ENCODE measurements around the gene KCNS1.
A peak's percentile ranks its signal among the peaks of the same experiment; 100 is the strongest.

KCNS1 gene

DNA sequence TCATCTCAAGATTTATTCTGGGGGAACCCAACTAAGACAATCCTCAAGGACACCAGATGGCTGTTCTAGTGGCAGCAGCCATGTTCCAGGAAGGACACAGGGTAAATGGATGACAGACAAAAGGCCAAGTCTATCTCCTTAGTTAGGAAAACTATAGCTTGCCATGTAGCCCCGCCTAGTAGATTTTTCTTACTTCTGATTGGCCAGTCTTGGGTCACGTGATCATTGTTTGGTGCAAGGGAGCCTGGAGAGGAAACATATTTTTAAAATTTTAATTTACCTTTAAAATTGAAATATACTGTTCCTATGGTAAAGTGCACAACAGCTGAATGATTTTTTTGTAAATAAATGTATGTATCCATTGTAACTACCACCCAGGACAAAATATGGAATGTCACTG, 4.4 kb upstream of the KCNS1 start:
- H3K4me3 ChIP-seq (ENCODE audit: extremely low read depth, insufficient read depth, low read length, poor library complexity, severe bottlenecking): no peak overlapping the region
- H3K4me1 ChIP-seq (ENCODE audit: control insufficient read depth, insufficient read depth, low read length, poor library complexity, severe bottlenecking): peaks cover 14% of the 10 kb centered on the region
- no CpG with 5 or more reads among the region's 2 CpGs for WGBS, 2 experiments (ENCODE audit: insufficient coverage in 2 of 2)
- peak overlapping the region; percentile 11 for H3K27ac ChIP-seq (ENCODE audit: low read depth, low read length, severe bottlenecking)
- H3K36me3 ChIP-seq (ENCODE audit: control insufficient read depth, insufficient read depth, low read length): no peaks in the 10 kb centered on the region
- no peaks in the 10 kb centered on the region for H3K9me3 ChIP-seq (ENCODE audit: control insufficient read depth, low read length)

GRCh38 chr20:45104786-45105185, 3.9 kb upstream of the KCNS1 start:
- WGBS, 2 experiments (ENCODE audit: insufficient coverage in 2 of 2): 79 to 97% methylated on average over 2 to 3 of the region's 5 CpGs
- H3K4me3 ChIP-seq (ENCODE audit: extremely low read depth, insufficient read depth, low read length, poor library complexity, severe bottlenecking): no peak overlapping the region
- no peaks in the 10 kb centered on the region for H3K36me3 ChIP-seq (ENCODE audit: control insufficient read depth, insufficient read depth, low read length)
- no peaks in the 10 kb centered on the region for H3K9me3 ChIP-seq (ENCODE audit: control insufficient read depth, low read length)
- peak overlapping the region; percentile 48 for H3K27ac ChIP-seq (ENCODE audit: low read depth, low read length, severe bottlenecking)
- H3K4me1 ChIP-seq (ENCODE audit: control insufficient read depth, insufficient read depth, low read length, poor library complexity, severe bottlenecking): peaks cover 14% of the 10 kb centered on the region

GRCh38 chr20:45103072-45103471, 2.1 kb upstream of the KCNS1 start:
- no peak overlapping the region for H3K27ac ChIP-seq (ENCODE audit: low read depth, low read length, severe bottlenecking)
- 100% methylated on average over 1 of the region's 2 CpGs for WGBS, 2 experiments (ENCODE audit: insufficient coverage in 2 of 2)
- H3K4me1 ChIP-seq (ENCODE audit: control insufficient read depth, insufficient read depth, low read length, poor library complexity, severe bottlenecking): peaks cover 14% of the 10 kb centered on the region
- no peaks in the 10 kb centered on the region for H3K36me3 ChIP-seq (ENCODE audit: control insufficient read depth, insufficient read depth, low read length)
- no peak overlapping the region for H3K4me3 ChIP-seq (ENCODE audit: extremely low read depth, insufficient read depth, low read length, poor library complexity, severe bottlenecking)
- no peaks in the 10 kb centered on the region for H3K9me3 ChIP-seq (ENCODE audit: control insufficient read depth, low read length)

GRCh38 chr20:45101333-45101850, 465 bp upstream of the KCNS1 start:
- Histone ChIP-seq H3K4me3 (ENCODE audit: extremely low read depth, insufficient read depth, low read length, poor library complexity, severe bottlenecking) (peak overlapping the region; percentile 37), H3K4me1 (ENCODE audit: control insufficient read depth, insufficient read depth, low read length, poor library complexity, severe bottlenecking) (peaks cover 14% of the 10 kb centered on the region), H3K27ac (ENCODE audit: low read depth, low read length, severe bottlenecking) (no peak overlapping the region), H3K36me3 (ENCODE audit: control insufficient read depth, insufficient read depth, low read length) (peaks cover 4% of the 10 kb centered on the region), H3K9me3 (ENCODE audit: control insufficient read depth, low read length) (no peaks in the 10 kb centered on the region)
- WGBS, 2 experiments (ENCODE audit: insufficient coverage in 2 of 2): 65 to 88% methylated on average over 2 to 4 of the region's 6 CpGs

- Histone ChIP-seq H3K9me3 (ENCODE audit: control insufficient read depth, low read length) (no peaks in the 10 kb centered on the region), H3K4me1 (ENCODE audit: control insufficient read depth, insufficient read depth, low read length, poor library complexity, severe bottlenecking) (peaks cover 9% of the 10 kb centered on the region), H3K27ac (ENCODE audit: low read depth, low read length, severe bottlenecking) (no peak overlapping the region), H3K36me3 (ENCODE audit: control insufficient read depth, insufficient read depth, low read length) (peaks cover 10% of the 10 kb centered on the region), H3K4me3 (ENCODE audit: extremely low read depth, insufficient read depth, low read length, poor library complexity, severe bottlenecking) (no peak overlapping the region)
- 75 to 78% methylated on average over 79 to 87 of the region's 91 CpGs for WGBS, 2 experiments (ENCODE audit: insufficient coverage in 2 of 2)
Observed at GRCh38 chr20:45098103-45098773, 2.7 kb downstream of the KCNS1 start.

DNA sequence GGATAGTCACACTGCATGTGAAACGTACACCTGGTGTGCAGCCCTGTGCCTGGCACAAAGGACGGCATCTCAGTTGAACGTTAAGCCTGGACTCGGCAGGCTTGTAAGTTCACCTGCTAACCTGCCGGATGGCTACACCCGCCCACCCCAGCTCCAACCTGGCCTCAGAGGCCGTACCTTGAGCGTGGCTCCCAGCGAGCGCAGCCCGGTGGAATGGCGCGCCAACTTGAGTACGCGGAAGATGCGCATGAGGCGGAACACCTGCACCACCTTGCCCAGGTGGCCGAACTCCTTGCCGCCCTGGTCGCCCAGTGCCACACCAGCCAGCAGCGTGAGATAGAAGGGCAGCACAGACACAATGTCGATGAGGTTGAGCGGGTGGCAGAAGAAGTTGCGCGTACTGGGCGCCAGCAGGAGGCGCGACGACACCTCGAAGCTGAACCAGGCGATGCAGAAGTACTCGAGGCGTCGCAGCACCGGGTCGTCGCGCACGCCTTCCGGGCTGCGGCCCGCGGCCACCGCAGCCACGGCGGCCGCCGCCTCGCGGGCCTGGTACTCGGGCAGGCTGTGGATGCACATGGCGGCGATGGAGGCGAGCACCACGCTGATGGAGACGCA, 3.3 kb downstream of the KCNS1 start:
- 97% methylated on average over 49 to 51 of the region's 56 CpGs for WGBS, 2 experiments (ENCODE audit: insufficient coverage in 2 of 2)
- Histone ChIP-seq H3K4me3 (ENCODE audit: extremely low read depth, insufficient read depth, low read length, poor library complexity, severe bottlenecking) (no peak overlapping the region), H3K4me1 (ENCODE audit: control insufficient read depth, insufficient read depth, low read length, poor library complexity, severe bottlenecking) (peaks cover 9% of the 10 kb centered on the region)

DNA sequence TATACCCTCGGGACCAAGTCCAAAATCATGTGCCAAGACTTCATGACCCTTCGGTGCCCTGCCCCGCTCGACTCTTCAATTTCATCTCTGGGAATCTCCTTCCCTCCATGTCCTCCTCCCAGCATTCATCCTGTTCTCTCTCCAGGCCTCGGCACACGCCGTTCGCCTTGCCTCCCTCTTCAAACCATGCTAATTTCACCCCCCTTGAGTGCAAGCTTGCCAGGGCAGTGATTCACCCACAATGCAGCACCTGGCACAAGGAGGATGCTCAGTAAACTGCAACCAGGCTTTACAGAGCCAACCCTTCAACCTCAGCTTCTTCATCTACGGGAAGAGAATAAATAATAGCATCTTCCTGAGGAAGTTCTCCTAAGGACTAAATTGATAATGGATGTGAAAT, 4.1 kb downstream of the KCNS1 start:
- peaks cover 17% of the 10 kb centered on the region for H3K36me3 ChIP-seq (ENCODE audit: control insufficient read depth, insufficient read depth, low read length)
- H3K4me3 ChIP-seq (ENCODE audit: extremely low read depth, insufficient read depth, low read length, poor library complexity, severe bottlenecking): no peak overlapping the region
- 90 to 96% methylated on average over 8 of the region's 9 CpGs for WGBS, 2 experiments (ENCODE audit: insufficient coverage in 2 of 2)
- peaks cover 9% of the 10 kb centered on the region for H3K4me1 ChIP-seq (ENCODE audit: control insufficient read depth, insufficient read depth, low read length, poor library complexity, severe bottlenecking)
- H3K9me3 ChIP-seq (ENCODE audit: control insufficient read depth, low read length): no peaks in the 10 kb centered on the region
- no peak overlapping the region for H3K27ac ChIP-seq (ENCODE audit: low read depth, low read length, severe bottlenecking)

More for the DNA sequence above, 3.3 kb downstream of the KCNS1 start:
- no peak overlapping the region for H3K27ac ChIP-seq (ENCODE audit: low read depth, low read length, severe bottlenecking)
- peaks cover 12% of the 10 kb centered on the region for H3K36me3 ChIP-seq (ENCODE audit: control insufficient read depth, insufficient read depth, low read length)
- H3K9me3 ChIP-seq (ENCODE audit: control insufficient read depth, low read length): no peaks in the 10 kb centered on the region

DNA sequence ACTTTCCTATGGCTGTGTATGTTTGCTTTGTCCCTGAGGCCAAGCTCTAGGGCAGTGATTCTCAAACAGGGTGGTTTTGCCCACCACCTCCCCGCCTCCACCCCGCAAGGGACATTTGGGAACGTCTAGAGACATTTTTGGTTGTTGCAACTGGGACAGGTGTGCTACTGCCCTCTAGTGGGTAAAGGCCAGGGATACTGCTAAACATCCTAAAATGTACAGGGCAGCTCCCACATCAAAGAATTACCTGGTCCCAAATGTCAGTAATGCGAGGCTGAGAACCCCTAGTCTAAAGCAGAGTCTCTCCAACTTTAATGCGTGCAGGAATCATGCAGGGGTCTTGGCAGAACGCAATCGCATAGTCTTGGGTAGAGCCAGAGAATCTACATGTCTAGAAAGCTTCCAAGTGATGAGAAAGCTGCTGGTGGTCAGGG, 5.1 kb downstream of the KCNS1 start:
- Histone ChIP-seq H3K4me1 (ENCODE audit: control insufficient read depth, insufficient read depth, low read length, poor library complexity, severe bottlenecking) (peaks cover 4% of the 10 kb centered on the region), H3K27ac (ENCODE audit: low read depth, low read length, severe bottlenecking) (no peak overlapping the region), H3K36me3 (ENCODE audit: control insufficient read depth, insufficient read depth, low read length) (peaks cover 27% of the 10 kb centered on the region), H3K4me3 (ENCODE audit: extremely low read depth, insufficient read depth, low read length, poor library complexity, severe bottlenecking) (no peak overlapping the region), H3K9me3 (ENCODE audit: control insufficient read depth, low read length) (no peaks in the 10 kb centered on the region)
- 18 to 30% methylated on average over 4 of the region's 7 CpGs for WGBS, 2 experiments (ENCODE audit: insufficient coverage in 2 of 2)

DNA sequence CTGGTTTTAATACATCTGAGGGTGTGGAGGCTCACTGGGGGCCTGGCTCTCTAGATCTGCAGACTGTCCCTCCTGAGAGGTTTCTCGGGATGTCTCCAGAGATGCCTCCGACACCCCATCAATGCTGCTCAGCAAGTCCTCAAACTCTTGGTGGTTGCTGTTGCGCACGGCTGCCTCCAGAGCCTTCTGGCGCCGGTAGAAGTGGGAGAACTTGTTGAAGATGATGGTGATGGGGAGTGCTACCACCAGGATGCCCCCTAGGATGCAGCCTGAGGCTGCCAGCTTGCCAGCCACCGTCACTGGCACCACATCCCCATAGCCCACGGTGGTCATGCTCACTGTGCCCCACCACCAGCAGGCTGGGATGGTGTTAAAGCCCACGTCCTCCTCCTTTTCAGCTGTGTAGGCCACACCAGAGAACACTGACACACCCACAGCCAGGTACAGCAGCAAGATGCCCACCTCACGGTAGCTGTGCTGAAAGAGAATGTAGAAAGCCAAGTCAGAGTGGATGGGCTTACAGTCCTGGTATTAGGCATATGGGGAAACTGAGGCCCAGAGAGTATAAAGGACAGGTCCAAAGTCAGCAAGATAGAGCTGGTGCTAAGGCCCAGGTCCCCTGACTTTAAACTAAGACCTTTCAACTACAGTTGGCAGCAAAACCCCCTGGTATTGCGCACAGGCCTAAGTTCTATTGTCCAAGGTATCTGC, 5.9 kb downstream of the KCNS1 start:
- no peak overlapping the region for H3K4me3 ChIP-seq (ENCODE audit: extremely low read depth, insufficient read depth, low read length, poor library complexity, severe bottlenecking)
- 96 to 97% methylated on average over 6 to 7 of the region's 11 CpGs for WGBS, 2 experiments (ENCODE audit: insufficient coverage in 2 of 2)
- H3K36me3 ChIP-seq (ENCODE audit: control insufficient read depth, insufficient read depth, low read length): peaks cover 28% of the 10 kb centered on the region
- no peak overlapping the region for H3K27ac ChIP-seq (ENCODE audit: low read depth, low read length, severe bottlenecking)
- peaks cover 9% of the 10 kb centered on the region for H3K4me1 ChIP-seq (ENCODE audit: control insufficient read depth, insufficient read depth, low read length, poor library complexity, severe bottlenecking)
- H3K9me3 ChIP-seq (ENCODE audit: control insufficient read depth, low read length): no peaks in the 10 kb centered on the region

GRCh38 chr20:45094201-45094600, 6.7 kb downstream of the KCNS1 start:
- Histone ChIP-seq H3K4me1 (ENCODE audit: control insufficient read depth, insufficient read depth, low read length, poor library complexity, severe bottlenecking) (peaks cover 9% of the 10 kb centered on the region), H3K9me3 (ENCODE audit: control insufficient read depth, low read length) (no peaks in the 10 kb centered on the region), H3K36me3 (ENCODE audit: control insufficient read depth, insufficient read depth, low read length) (peaks cover 34% of the 10 kb centered on the region), H3K4me3 (ENCODE audit: extremely low read depth, insufficient read depth, low read length, poor library complexity, severe bottlenecking) (no peak overlapping the region), H3K27ac (ENCODE audit: low read depth, low read length, severe bottlenecking) (no peak overlapping the region)
- 100% methylated on average over 1 of the region's 2 CpGs; no CpG with 5 or more reads in 1 of the 2 experiments for WGBS, 2 experiments (ENCODE audit: insufficient coverage in 2 of 2)

Data from mesodermal cell (in vitro differentiated cells).